GM21723 (cell line): ENCODE data around the gene GUCY1A1.

Experiments used
- ATAC-seq: cut with Tn5 transposase; IDR thresholded peaks from one replicate; pipeline ENCODE4 v1.9.1; 2021; ENCODE audit warnings: mild to moderate bottlenecking, moderate library complexity; ENCODE audit not compliant: unreplicated experiment

Gene GUCY1A1

DNA sequence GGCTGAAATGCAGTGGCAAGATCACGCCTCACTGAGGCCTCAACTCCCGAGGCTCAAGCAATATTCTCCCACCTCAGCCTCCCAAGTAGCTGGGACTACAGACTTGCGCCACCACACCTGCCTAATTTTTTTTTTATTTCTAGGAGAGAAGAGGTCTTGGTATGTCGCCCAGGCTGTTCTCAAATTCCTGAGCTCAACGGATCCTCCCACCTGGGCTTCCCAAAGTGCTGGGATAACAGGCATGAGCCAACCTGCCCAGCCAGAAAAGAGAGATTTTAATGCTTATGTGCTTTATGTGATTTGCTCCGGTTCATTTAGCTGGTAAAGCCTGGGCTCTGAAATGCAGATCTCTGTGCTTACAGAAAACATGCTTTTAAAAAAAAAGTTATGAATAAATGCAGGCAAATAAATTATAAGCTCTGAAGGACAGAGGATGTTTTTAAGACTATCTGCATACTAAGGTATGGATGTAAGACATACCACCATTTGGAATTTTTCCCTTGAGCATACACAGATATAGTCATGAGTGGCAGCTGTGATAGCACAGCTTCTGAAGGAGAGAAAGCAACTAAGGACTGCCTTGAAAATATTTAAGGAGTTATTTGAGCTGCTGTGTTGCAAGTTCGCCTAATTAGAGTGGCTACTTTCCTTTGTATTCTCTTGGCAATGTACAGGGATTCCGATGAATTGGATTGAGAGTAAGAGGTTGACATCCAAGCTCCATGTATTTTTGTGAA, 106.0 kb downstream of the GUCY1A1 start:
- ATAC-seq = no peak

DNA sequence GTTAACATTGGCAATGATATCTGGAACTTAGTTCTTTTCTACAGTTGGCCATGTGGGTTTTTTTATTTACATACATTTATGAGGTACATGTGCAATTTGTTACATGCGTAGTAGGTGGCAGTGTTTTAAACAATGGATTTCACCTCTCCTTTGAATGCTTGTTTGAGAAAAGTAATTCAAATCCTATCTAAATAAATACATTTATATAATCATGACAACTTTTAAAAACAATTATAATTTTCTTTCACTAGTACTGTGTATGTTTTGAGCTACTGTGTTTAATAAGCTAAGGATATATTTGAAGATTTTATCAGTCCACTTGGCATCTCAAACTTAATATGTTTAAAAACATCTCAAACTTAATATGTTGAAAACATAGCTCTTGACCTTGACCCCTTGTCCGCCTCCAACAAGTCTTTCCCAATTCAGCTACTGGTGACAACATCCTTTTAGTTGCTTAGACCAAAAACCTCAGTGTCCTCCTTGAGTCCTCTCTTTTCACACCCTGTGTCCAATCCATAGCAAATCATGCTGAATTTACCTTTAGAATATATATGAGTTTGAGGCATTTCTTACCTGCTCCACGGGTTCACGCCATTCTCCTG, 106.7 kb downstream of the GUCY1A1 start:
- no peak for ATAC-seq

DNA sequence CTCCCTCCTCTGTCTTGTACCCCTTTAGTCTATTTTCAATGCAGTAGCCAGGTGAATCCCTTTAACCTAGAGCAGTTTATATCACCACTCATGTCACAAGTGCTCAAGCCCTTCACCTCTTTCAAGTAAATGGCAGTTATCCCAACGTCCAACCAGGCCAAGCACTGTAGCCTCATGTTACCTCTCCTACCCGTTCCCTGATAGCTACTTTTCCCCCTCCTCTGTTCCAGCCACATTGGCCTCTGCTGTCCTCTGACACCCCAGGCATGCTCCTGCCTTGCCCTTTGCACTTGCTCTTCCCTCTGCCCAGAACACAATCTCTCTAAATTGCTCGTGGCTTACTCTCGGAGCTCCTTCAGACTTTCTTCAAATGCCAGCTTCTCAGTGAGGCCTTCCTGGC, 107.4 kb downstream of the GUCY1A1 start:
- no peak for ATAC-seq

DNA sequence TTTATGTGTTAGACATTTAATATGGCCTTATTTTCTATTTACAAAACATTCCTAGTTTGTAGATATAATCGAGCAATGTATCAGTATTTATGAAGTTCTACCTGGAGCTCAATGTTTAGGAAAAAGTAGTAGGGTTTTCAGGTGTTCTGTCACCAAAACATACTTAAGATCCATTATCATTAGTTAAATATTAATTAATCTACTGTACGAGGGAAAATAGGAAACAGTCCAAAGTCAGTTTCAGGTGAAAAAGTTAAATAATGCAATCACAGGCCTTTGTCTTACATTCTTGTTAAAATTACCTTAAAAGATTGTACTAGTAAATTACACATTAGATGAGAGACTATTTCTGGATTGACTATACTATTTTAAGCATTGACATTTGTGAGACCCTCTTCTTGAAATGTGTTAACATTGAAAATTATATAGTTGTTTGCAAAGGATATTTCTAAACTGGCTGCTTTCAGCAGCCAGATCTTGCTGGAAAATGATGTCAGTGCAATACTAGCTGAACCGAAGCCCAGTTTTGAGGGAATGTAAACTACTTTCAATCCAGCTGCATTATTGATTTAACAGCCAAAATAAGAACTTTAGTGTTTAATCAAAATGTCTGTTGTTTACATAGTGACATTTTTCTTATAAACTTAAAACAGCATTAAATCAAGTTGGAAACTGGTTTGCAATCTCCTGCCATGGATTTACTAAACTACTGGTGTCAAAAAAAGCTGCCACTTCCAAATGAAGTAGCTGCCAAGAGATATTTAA, 111.5 kb downstream of the GUCY1A1 start:
- ATAC-seq = no peak

DNA sequence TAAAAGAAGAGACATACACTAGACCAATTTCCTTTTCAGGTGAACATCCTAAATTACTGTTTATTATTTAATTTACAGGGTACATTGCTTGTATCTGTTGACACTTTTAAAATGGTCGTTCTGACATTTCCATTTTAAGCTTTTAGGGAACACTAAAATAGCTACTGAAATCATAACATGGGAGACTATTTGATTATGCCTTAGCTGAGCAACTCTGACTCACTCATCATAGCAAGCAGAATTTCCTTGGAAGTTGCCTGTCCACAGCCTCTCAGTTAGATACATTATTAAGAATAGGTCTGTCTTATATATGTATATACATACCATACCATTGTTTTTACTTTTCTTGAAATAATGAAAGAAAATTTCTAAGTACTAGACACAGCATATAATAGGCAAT, 114.1 kb downstream of the GUCY1A1 start:
- ATAC-seq = no peak

DNA sequence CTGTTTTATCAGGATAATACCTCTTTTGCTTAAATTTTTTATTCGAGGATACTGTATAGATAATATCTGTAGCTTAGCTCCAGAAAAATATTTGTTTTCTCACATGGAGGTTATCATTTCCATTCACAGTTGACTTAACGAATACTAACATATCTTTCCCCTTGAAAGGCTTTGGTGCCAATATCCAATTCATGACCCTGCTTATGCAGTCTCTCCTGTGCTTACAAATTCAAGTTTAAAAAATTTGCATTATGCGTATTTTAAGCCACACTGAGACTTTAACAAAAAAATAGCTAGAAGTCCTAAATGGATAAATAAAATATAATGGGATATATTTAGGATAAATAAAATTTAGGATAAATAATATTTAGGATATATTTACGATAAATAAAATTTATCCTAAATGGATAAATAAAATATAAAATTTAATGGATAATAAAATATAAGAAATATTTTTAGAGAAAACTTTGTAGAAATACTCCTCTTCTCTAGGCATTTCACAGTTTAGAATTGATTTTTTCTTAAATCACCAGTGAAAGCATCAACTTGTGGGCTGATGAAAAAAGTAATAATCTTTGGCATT, 114.7 kb downstream of the GUCY1A1 start:
- ATAC-seq = no peak
